Measurements from ENCODE around the gene ANKS1B.

- TF ChIP-seq PATZ1 (CRISPR knock-in tag; IDR thresholded peaks at IDR 0.05; ENCODE audit: borderline replicate concordance) (no peak), POU6F1 (CRISPR knock-in tag; IDR thresholded peaks at IDR 0.05; ENCODE audit: borderline replicate concordance, low read depth) (no peak), ZNF70 (CRISPR knock-in tag; IDR thresholded peaks at IDR 0.05) (no peak), TOX (CRISPR knock-in tag; IDR thresholded peaks at IDR 0.05; ENCODE audit: borderline replicate concordance) (no peak), RARB (CRISPR knock-in tag; IDR thresholded peaks at IDR 0.05) (no peak), ZC3H10 (CRISPR knock-in tag; IDR thresholded peaks at IDR 0.05) (no peak), ZFP30 (CRISPR knock-in tag; IDR thresholded peaks at IDR 0.05) (no peak), ISL1 (CRISPR knock-in tag; IDR thresholded peaks at IDR 0.05) (no peak), ESRRG (CRISPR knock-in tag; IDR thresholded peaks at IDR 0.05) (no peak), CREB5 (CRISPR knock-in tag; IDR thresholded peaks at IDR 0.05; ENCODE audit: low read depth) (no peak), TCF4 (CRISPR knock-in tag; IDR thresholded peaks at IDR 0.05; ENCODE audit: borderline replicate concordance) (no peak), ZFP3 (CRISPR knock-in tag; IDR thresholded peaks at IDR 0.05) (no peak)
Measured at GRCh38 chr12:98864363-98864762, 1120.4 kb downstream of the ANKS1B start.
